ENCODE measurements around the gene SRRM5. TPM values are rescaled to one million over a fixed set of nuclear protein-coding genes. Genes with fewer than 3 reads are reported as not detected.

SRRM5 gene
- total and polyA plus RNA-seq, 2 of the 13 experiments (the other 11 are each of a cell fraction or from before 2014, with no cell fraction given), result 0.11 to 0.16 TPM

- TF ChIP-seq ZNF607 (CRISPR knock-in tag; IDR thresholded peaks at IDR 0.05; ENCODE audit: borderline replicate concordance), result no peak
- TF ChIP-seq ARID3A (IDR thresholded peaks at IDR 0.05; ENCODE audit: low read depth, low read length), result no peak
- TF ChIP-seq ZBTB25 (CRISPR knock-in tag; IDR thresholded peaks at IDR 0.05), result no peak
- no peak for TF ChIP-seq ZNF251 (CRISPR knock-in tag; IDR thresholded peaks at IDR 0.05)
- no peak for TF ChIP-seq AFF4 (CRISPR knock-in tag; IDR thresholded peaks at IDR 0.05)
- no peak for TF ChIP-seq ZNF362 (CRISPR knock-in tag; IDR thresholded peaks at IDR 0.05; ENCODE audit: borderline replicate concordance)
- TF ChIP-seq ASH2L (IDR thresholded peaks at IDR 0.05; ENCODE audit: insufficient read length, low read depth, low read length), result no peak
- no peak for TF ChIP-seq NFYB (CRISPR knock-in tag; IDR thresholded peaks at IDR 0.05)
- TF ChIP-seq ISX (CRISPR knock-in tag; conservative IDR thresholded peaks at IDR 0.05), result no peak
- TF ChIP-seq ETV6 (CRISPR knock-in tag; conservative IDR thresholded peaks at IDR 0.05), result no peak
- no peak for TF ChIP-seq MIXL1 (CRISPR knock-in tag; IDR thresholded peaks at IDR 0.05)
- no peak for TF ChIP-seq TBL1XR1 (IDR thresholded peaks at IDR 0.05; ENCODE audit: borderline replicate concordance, low read length, partially characterized antibody)
- TF ChIP-seq ZNF354B (CRISPR knock-in tag; IDR thresholded peaks at IDR 0.05), result no peak
- TF ChIP-seq ZNF382 (CRISPR knock-in tag; IDR thresholded peaks at IDR 0.05; ENCODE audit: borderline replicate concordance), result no peak
- POLR2A ChIA-PET, result no interaction called here
- Histone ChIP-seq H3K36me3 (replicated peaks in 1 of 2; ENCODE audit: control insufficient read depth in 1 of 2, insufficient read depth in 2 of 2, low read length in 2 of 2) (no peaks in the 10 kb centered on the region), H3K27me3 (ENCODE audit: control insufficient read depth in 1 of 2, insufficient read depth in 2 of 2, low read length in 2 of 2) (no peaks in the 10 kb centered on the region), H3K27ac (ENCODE audit: extremely low read length, insufficient read depth, low read length) (no peak overlapping the region), H3K4me2 (ENCODE audit: low read depth, low read length) (no peak overlapping the region), H3K79me2 (ENCODE audit: insufficient read depth, low read length) (no peaks in the 10 kb centered on the region), H3K9ac (ENCODE audit: insufficient read depth, low read depth, low read length) (no peak overlapping the region), H4K20me1 (ENCODE audit: insufficient read depth, low read length) (no peaks in the 10 kb centered on the region), H3K4me1 (ENCODE audit: insufficient read depth, low read length) (peaks cover 8% of the 10 kb centered on the region), H3K9me3 (ENCODE audit: low read length) (no peaks in the 10 kb centered on the region), H2AFZ (ENCODE audit: low read length) (no peak overlapping the region), H3K4me3 (replicated peaks in 1 of 3; ENCODE audit: insufficient read depth in 1 of 3, low read depth in 2 of 3, low read length in 3 of 3) (no peak overlapping the region)
- WGBS (ENCODE audit: low lambda C conversion rate), result 100% methylated on average over 2 of the region's 2 CpGs
- BruUV-seq (replicated peaks), result no TSS peak
- FAIRE-seq (no peak), ATAC-seq (no peak), DNase-seq (ENCODE audit: low spot score) (no peak)
- in situ Hi-C loops (cut with HindIII; ENCODE audit: extremely low pct_ligation_motif_present, low pct_unique_long_range_greater_than_20kb), result no loop called here
- CTCF ChIA-PET (ENCODE audit: low intra/inter-chr PET ratio, low total read pairs), result no interaction called here
- intact Hi-C loops (cut with micrococcal nuclease; ENCODE audit: unreplicated experiment), result no loop called here
These were observed 37.6 kb downstream of the SRRM5 start for GRCh38 chr19:43649514-43649913.

Measured in HepG2 (cell line).